Measurements from ENCODE around the gene RPL39L.

The RPL39L gene

DNA sequence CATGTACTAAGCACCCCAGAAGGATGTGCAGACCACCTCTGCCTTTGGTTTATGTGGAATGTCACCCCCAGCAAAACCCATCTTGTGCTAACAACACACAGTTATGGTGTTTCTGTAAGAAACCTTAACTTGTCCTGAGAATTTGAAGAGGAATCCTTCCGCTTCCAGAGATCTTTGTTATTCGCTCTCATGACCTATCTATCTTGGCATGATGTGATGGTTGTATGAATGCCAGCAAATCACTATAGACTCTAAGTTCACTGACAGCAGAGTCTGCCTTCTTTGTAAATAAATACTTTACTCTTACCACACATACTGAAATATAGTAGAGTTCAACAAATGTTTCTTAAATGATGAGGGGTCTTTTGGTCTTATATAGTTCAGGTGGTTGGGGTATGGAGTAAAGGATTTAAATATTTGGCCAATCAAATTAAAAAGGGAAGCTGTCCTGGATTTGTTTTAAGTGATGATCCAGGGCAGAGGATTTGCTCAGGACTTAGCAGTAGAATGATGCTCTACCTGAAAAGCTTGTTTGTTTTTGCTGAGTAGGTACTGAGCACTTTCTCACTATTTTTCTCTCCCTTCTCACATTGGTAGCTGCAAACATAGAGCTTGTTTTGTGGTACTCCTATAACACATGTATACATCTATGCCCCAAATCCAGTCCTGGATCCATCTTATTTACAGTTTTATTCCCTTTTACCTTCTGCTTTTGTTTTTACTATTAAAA is 30.1 kb upstream of the RPL39L start:
- H3K27ac ChIP-seq, result no peak overlapping the region
- no peak overlapping the region for H3K9ac ChIP-seq
- H3K4me2 ChIP-seq, result no peak overlapping the region
- no peaks in the 10 kb centered on the region for H4K20me1 ChIP-seq
- no peaks in the 10 kb centered on the region for H3K36me3 ChIP-seq
- no peaks in the 10 kb centered on the region for H3K4me1 ChIP-seq
- H3K9me3 ChIP-seq, result no peaks in the 10 kb centered on the region
- TF ChIP-seq Cebpa-rat (IDR thresholded peaks at IDR 0.05), result no peak
- H3K27me3 ChIP-seq, result no peaks in the 10 kb centered on the region
- H3K4me3 ChIP-seq, result no peak overlapping the region

DNA sequence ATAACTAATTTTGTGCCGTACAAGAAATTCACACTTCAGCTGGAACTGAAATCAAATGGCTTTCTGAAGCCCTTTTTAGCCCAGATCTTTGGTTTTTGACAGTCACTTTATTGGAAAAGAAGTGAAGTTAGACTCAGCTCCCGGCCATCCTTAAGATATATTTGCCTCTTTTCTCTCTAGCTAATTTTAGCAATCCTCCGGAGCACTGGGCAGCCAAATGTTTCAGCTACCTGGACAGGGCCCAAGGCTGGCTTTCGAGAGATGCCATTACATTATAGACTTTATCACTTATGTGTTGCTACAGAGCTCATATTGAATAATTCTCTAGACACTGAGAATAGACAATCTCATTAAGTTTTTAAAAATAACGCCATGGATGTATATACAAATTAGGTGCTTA is 28.5 kb upstream of the RPL39L start:
- no peak overlapping the region for H3K27ac ChIP-seq
- no peak overlapping the region for H3K4me2 ChIP-seq
- no peaks in the 10 kb centered on the region for H3K4me1 ChIP-seq
- no peak overlapping the region for H3K4me3 ChIP-seq
- TF ChIP-seq Cebpa-rat (IDR thresholded peaks at IDR 0.05), result no peak
- no peaks in the 10 kb centered on the region for H4K20me1 ChIP-seq
- no peak overlapping the region for H3K9ac ChIP-seq
- no peaks in the 10 kb centered on the region for H3K27me3 ChIP-seq
- no peaks in the 10 kb centered on the region for H3K36me3 ChIP-seq
- no peaks in the 10 kb centered on the region for H3K9me3 ChIP-seq

DNA sequence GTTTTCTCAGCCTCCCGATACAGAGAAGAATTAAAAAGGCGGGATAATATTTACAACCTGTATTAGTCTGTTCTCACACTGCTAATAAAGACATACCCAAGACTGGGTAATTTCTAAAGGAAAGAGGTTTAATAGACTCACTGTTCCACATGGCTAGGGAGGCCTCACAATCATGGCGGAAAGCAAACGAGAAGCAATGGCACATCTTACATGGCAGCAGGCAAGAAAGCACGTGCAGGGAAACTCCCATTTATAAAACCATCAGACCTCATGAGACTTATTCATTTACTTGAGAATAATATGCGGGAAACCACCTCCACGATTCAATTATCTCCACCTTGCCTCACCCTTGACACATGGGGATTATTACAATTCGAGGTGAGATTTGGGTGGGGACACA is 27.5 kb upstream of the RPL39L start:
- H3K27ac ChIP-seq, result no peak overlapping the region
- no peaks in the 10 kb centered on the region for H4K20me1 ChIP-seq
- TF ChIP-seq Cebpa-rat (IDR thresholded peaks at IDR 0.05), result no peak
- no peak overlapping the region for H3K4me2 ChIP-seq
- no peaks in the 10 kb centered on the region for H3K27me3 ChIP-seq
- no peaks in the 10 kb centered on the region for H3K36me3 ChIP-seq
- H3K4me1 ChIP-seq, result no peaks in the 10 kb centered on the region
- no peak overlapping the region for H3K4me3 ChIP-seq
- H3K9me3 ChIP-seq, result no peaks in the 10 kb centered on the region
- no peak overlapping the region for H3K9ac ChIP-seq

DNA sequence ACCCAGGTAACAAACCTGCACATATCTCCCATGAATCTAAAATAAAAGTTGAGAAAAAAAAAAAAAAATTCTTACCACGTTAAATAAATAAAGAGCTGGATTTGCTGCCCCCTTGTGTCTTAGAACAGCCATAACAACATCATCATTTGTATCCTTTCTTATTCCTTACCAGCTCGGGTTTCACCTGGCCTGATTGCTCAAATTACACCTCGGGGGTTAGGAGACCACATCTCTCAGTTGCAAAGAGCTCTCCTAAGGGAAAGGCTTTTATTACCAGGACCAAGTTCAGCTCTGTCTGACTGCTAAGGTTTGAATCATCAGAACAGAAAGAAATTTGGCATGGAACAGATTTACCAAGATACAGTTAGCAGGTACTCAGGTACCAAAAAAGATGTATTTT is 25.8 kb upstream of the RPL39L start:
- Histone ChIP-seq H3K4me3 (no peak overlapping the region), H3K4me2 (no peak overlapping the region), H3K4me1 (no peaks in the 10 kb centered on the region), H3K27ac (no peak overlapping the region), H3K27me3 (no peaks in the 10 kb centered on the region), H4K20me1 (no peaks in the 10 kb centered on the region), H3K9ac (no peak overlapping the region), H3K9me3 (no peaks in the 10 kb centered on the region), H3K36me3 (no peaks in the 10 kb centered on the region)
- no peak for TF ChIP-seq Cebpa-rat (IDR thresholded peaks at IDR 0.05)

DNA sequence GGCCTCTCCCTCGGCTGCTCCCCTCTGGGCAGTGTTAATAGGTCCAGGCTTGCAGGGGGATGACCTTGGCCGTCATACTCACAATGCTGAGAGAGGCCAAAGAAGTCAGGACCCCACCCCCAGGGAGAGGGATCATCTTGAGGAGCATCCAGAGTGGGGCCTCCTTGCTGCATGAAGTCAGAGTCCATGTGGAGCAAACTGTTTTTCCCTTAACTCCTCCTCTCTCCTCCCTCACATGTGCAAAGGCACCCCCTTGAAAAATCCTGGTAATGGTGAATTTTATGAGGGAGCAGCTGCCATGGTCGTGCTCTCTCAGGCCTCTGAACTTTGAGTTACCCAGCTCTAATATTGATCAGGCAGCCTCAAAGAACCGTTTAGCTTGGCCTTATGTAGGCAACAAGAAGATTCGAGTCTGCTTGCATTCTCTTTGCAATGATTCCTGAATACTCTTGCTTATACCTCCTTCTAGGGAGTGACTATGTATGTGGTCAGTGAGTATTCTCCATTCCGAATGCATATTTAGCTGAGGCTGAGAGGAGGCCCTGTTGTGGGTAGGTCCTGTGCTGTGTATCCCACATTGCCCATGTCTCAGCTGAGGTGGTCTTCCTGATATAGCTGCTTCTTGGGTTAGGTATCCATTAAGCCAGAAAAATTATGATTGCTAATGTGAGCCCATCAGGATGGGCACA is 23.1 kb upstream of the RPL39L start:
- no peaks in the 10 kb centered on the region for H3K36me3 ChIP-seq
- no peak for TF ChIP-seq Cebpa-rat (IDR thresholded peaks at IDR 0.05)
- no peak overlapping the region for H3K9ac ChIP-seq
- H3K27me3 ChIP-seq, result no peaks in the 10 kb centered on the region
- no peak overlapping the region for H3K4me2 ChIP-seq
- no peaks in the 10 kb centered on the region for H4K20me1 ChIP-seq
- H3K4me3 ChIP-seq, result no peak overlapping the region
- no peaks in the 10 kb centered on the region for H3K4me1 ChIP-seq
- H3K9me3 ChIP-seq, result no peaks in the 10 kb centered on the region
- no peak overlapping the region for H3K27ac ChIP-seq

DNA sequence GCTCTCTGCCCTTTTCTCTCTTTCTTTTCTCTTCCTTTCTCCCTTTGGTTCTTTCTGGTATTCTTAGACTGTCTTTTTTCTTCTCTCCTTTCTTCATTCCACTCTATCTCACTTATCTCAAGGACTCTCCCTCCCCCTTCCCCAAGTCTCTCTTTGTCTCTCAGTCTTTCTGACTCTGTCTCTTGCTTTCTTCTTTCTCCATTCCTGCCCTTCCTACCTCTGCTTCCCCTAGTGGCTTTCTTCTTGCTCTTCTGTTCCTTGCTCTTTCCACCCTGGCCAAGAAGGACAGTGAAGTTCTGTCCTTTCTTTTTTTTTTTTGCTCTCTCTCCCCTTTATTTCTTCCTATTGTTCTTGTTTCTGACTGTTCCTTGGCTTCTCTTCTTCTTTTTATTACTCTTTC is 22.3 kb upstream of the RPL39L start:
- no peak for TF ChIP-seq Cebpa-rat (IDR thresholded peaks at IDR 0.05)
- H3K4me2 ChIP-seq, result no peak overlapping the region

DNA sequence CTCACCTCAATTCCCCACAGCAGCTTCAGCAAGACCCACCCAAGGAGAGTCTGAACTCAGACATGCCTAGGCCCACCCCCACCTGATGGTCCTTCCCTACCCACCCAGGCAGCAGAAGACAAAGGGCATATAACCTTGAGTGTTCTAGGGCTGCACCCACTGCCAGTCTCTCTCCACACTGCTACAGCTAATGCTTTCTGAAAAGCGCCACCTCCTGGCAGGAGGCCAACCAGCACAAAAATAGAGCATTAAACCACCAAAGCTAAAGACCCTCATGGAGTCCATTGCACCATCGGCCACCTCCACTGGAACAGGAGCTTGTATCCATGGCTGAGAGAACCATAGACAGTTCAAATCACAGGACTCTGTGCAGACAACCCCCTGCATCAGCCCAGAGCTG is 11.3 kb upstream of the RPL39L start:
- H3K4me3 ChIP-seq, result no peak overlapping the region
- no peaks in the 10 kb centered on the region for H3K36me3 ChIP-seq
- H3K27ac ChIP-seq, result no peak overlapping the region
- H3K4me1 ChIP-seq, result no peaks in the 10 kb centered on the region
- no peak overlapping the region for H3K4me2 ChIP-seq
- no peaks in the 10 kb centered on the region for H3K27me3 ChIP-seq
- TF ChIP-seq Cebpa-rat (IDR thresholded peaks at IDR 0.05), result no peak
- no peaks in the 10 kb centered on the region for H4K20me1 ChIP-seq
- H3K9me3 ChIP-seq, result peaks cover 20% of the 10 kb centered on the region
- no peak overlapping the region for H3K9ac ChIP-seq

More for the DNA sequence above, 22.3 kb upstream of the RPL39L start:
- no peaks in the 10 kb centered on the region for H3K4me1 ChIP-seq
- H3K27ac ChIP-seq, result no peak overlapping the region
- no peak overlapping the region for H3K4me3 ChIP-seq
- no peaks in the 10 kb centered on the region for H3K27me3 ChIP-seq
- H3K36me3 ChIP-seq, result no peaks in the 10 kb centered on the region
- no peaks in the 10 kb centered on the region for H3K9me3 ChIP-seq
- H3K9ac ChIP-seq, result no peak overlapping the region
- no peaks in the 10 kb centered on the region for H4K20me1 ChIP-seq

DNA sequence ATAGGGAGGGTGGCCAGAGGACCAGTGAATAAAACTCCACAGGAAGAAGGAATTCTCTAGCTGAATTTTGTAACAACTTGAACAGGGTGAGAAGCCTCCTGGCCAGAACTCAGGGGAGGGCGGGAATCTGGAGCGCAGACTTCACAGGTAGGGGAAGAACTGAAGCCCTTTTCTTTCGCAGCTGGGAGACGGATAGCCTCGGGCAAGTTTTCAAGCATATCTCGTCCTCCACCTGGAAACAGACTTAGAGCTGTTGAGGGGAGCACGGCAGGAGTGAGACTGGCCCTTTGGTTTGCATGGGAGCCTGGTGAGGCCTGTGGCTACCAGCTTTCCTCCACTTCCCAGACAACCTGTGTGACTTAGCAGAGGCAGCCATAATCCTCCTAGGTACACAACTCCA is 10.9 kb upstream of the RPL39L start:
- Histone ChIP-seq H3K36me3 (no peaks in the 10 kb centered on the region), H3K4me3 (no peak overlapping the region), H3K9me3 (peaks cover 24% of the 10 kb centered on the region), H3K27ac (no peak overlapping the region), H3K4me1 (no peaks in the 10 kb centered on the region), H3K9ac (no peak overlapping the region), H4K20me1 (no peaks in the 10 kb centered on the region), H3K27me3 (no peaks in the 10 kb centered on the region), H3K4me2 (no peak overlapping the region)
- no peak for TF ChIP-seq Cebpa-rat (IDR thresholded peaks at IDR 0.05)

DNA sequence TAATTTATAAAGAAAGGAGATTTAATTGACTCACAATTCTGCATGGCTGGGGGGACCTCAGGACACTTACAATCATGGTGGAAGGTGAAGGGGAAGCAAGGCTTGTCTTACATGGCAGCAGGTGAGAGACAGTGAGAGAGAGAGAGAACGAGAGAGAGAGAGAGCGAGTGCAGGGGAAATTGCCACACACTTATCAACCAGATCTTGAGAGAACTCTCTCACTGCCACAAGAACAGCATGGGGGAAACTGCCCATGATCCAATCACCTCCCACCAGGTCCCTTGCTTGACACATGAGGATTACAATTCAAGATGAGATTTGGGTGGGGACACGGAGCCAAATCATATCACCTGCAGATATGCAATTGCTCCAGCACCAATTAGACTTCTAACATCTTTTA is 7.1 kb upstream of the RPL39L start:
- Histone ChIP-seq H3K9me3 (peaks cover 59% of the 10 kb centered on the region), H3K4me1 (no peaks in the 10 kb centered on the region)
- no peak for TF ChIP-seq Cebpa-rat (IDR thresholded peaks at IDR 0.05)

DNA sequence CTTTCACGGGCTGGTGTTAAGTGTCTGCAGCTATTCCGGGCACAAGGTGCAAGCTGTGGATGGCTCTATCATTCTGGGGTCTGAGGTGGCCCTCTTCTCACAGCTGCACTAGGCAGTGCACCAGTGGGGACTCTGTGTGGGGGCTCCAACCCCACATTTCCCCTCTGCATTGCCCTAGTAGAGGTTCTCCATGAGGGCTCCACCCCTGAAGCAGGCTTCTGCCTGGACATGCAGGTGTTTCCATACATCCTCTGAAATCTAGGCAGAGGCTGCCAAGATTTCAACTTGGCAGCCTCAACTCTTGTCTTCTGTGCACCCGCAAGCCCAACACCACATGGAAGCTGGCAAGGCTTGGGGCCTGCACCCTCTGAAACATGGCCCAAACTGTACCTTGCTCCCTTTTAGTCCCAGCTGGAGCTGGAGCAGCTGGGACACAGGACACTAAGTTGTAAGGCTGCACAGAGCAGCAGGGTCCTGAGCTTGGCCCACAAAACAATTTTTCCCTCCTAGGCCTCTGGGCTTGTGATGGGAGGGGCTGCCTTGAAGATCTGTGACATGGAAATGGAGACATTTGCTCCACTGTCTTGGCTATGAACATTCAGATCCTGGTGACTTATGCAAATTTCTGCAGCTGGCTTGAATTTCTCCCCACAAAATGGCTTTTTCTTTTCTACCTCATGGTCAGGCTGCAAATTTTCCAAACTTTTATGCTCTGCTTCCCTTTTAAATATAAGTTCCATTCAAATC is 6.0 kb upstream of the RPL39L start:
- H3K4me1 ChIP-seq, result no peaks in the 10 kb centered on the region
- H3K9me3 ChIP-seq, result peaks cover 65% of the 10 kb centered on the region
- H3K36me3 ChIP-seq, result 0 out of 2 replicates have a peak, but pooled peaks cover 3% of the 10 kb centered on the region
- H3K4me2 ChIP-seq, result no peak overlapping the region
- no peaks in the 10 kb centered on the region for H3K27me3 ChIP-seq
- no peak overlapping the region for H3K9ac ChIP-seq
- no peak for TF ChIP-seq Cebpa-rat (IDR thresholded peaks at IDR 0.05)
- H3K27ac ChIP-seq, result no peak overlapping the region
- H3K4me3 ChIP-seq, result 0 out of 2 replicates have a peak overlapping the region, but pooled peaks have one; percentile 14
- no peaks in the 10 kb centered on the region for H4K20me1 ChIP-seq

More for the DNA sequence above, 7.1 kb upstream of the RPL39L start:
- Histone ChIP-seq H3K27ac (no peak overlapping the region), H4K20me1 (no peaks in the 10 kb centered on the region), H3K9ac (no peak overlapping the region), H3K4me2 (no peak overlapping the region), H3K36me3 (0 out of 2 replicates have a peak, but pooled peaks cover 3% of the 10 kb centered on the region), H3K27me3 (no peaks in the 10 kb centered on the region), H3K4me3 (no peak overlapping the region)
